ENCODE data around the gene LSM6.

GRCh38 chr4:146214238-146214637 lies 38.7 kb downstream of the LSM6 start, which contains the start of gene REELD1:
- no peak for TF ChIP-seq PRDM10 (tag by site-specific recombination; IDR thresholded peaks at IDR 0.05)
- no peak for TF ChIP-seq CTCF (tag by site-specific recombination; IDR thresholded peaks at IDR 0.05)
- TF ChIP-seq ZNF513 (tag by site-specific recombination; IDR thresholded peaks at IDR 0.05) = no peak
- TF ChIP-seq ATF2 (tag by site-specific recombination; IDR thresholded peaks at IDR 0.05; ENCODE audit: low read depth) = no peak
- no peak for TF ChIP-seq ZNF426 (tag by site-specific recombination; IDR thresholded peaks at IDR 0.05)
- TF ChIP-seq ZFP69B (tag by site-specific recombination; IDR thresholded peaks at IDR 0.05) = no peak
- no peak for TF ChIP-seq ZNF366 (tag by site-specific recombination; conservative IDR thresholded peaks at IDR 0.05)
